K562 (cell line): Measurements from ENCODE around the gene NEK4. TPM values are rescaled to one million over a fixed set of nuclear protein-coding genes. Genes with fewer than 3 reads are reported as not detected.

Experiments
- ATAC-seq: fragments of 200-7000 bp; cut with Tn5 transposase; 3 replicates; pipeline ENCODE4 v1.9.1; 2020; ENCODE audit warnings: moderate library complexity
- BruUV-seq: library from RNA; stranded (reverse); fragments of 400-500 nt; replicated peaks from 2 replicates; lab custom pipeline; 2021; lab: Mats Ljungman, UMichigan
- CTCF ChIA-PET: fragments of 300-600 bp; formaldehyde crosslinking; extraction: SDS; loops from one replicate; lab custom pipeline; 2021; ENCODE audit warnings: low intra/inter-chr PET ratio; lab: Yijun Ruan, JAX
- POLR2A ChIA-PET: fragments of 300-600, 350-650 bp; sonication (Branson Sonifier 250); formaldehyde crosslinking; extraction: SDS; loops from one replicate; lab custom pipeline; 2021; ENCODE audit warnings: antibody characterized with exemption, inconsistent platforms; lab: Yijun Ruan, JAX
- DNase-seq, 4 experiments: peaks; one replicate each; pipeline versions ENCODE4 v3.0.0 to v3.0.0-alpha.2; 2011 to 2018; ENCODE audit warnings: low spot score in 3 of 4, mixed read lengths in 3 of 4; ENCODE audit errors: extremely low read depth in 1 of 4
- FAIRE-seq: peaks from 2 replicates; lab custom pipeline; 2011; peaks lifted over from hg19 to GRCh38; lab: Jason Lieb, UNC
- H2AFZ ChIP-seq: 2 replicates; pipeline ENCODE4 v1.6.0; 2011; ENCODE audit warnings: low read depth, low read length, control low read depth, inconsistent platforms
- H3K27ac ChIP-seq: fragments of 200-600 bp; 3 replicates; pipeline ENCODE4 v1.8.0; 2011; ENCODE audit warnings: low read depth, mild to moderate bottlenecking, control low read depth, inconsistent platforms, low read length, moderate library complexity, mixed read lengths; ENCODE audit errors: extremely low read depth
- H3K27me3 ChIP-seq, 2 experiments: fragments of 300-600 bp in 1 of 2; 2 replicates in 1 of 2; 3 replicates in 1 of 2; pipeline versions ENCODE4 v1.6.0 to v1.8.0; 2011; ENCODE audit warnings: inconsistent platforms in 2 of 2, low read length in 2 of 2, mild to moderate bottlenecking in 1 of 2, mixed read lengths in 1 of 2, moderate library complexity in 1 of 2; ENCODE audit not compliant: control insufficient read depth in 2 of 2, insufficient read depth in 2 of 2
- H3K36me3 ChIP-seq: fragments of 300-600 bp; 3 replicates; pipeline ENCODE4 v1.8.0; 2011; ENCODE audit warnings: mild to moderate bottlenecking, low read length, inconsistent platforms; ENCODE audit not compliant: control insufficient read depth, insufficient read depth
- H3K4me1 ChIP-seq, 2 experiments: fragments of 200-600 bp in 1 of 2; replicated peaks in 1 of 2; 2 replicates in 1 of 2; 3 replicates in 1 of 2; pipeline versions ENCODE4 v1.5.1 to v1.8.0; 2011; ENCODE audit warnings: inconsistent platforms in 2 of 2, low read length in 2 of 2, mild to moderate bottlenecking in 1 of 2, mixed read lengths in 1 of 2, moderate library complexity in 1 of 2; ENCODE audit not compliant: control insufficient read depth in 2 of 2, insufficient read depth in 2 of 2
- H3K4me2 ChIP-seq: 2 replicates; pipeline ENCODE4 v1.6.1; 2011; ENCODE audit warnings: low read length, control low read depth, inconsistent platforms, mixed read lengths; ENCODE audit not compliant: insufficient read depth
- H3K4me3 ChIP-seq: fragments of 200-600 bp; sonication (generic), shearing (Covaris generic); 2 replicates; pipeline ENCODE4 v1.5.1; 2016; ENCODE audit warnings: control low read depth, inconsistent platforms
- H3K79me2 ChIP-seq: fragments of 200-600 bp; 3 replicates; pipeline ENCODE4 v1.8.0; 2011; ENCODE audit warnings: low read length, inconsistent platforms; ENCODE audit not compliant: control insufficient read depth, insufficient read depth
- H3K9ac ChIP-seq, 2 experiments: 2 replicates each; pipeline versions ENCODE4 v1.6.0 to v1.6.1; 2011; ENCODE audit warnings: low read depth in 2 of 2, low read length in 2 of 2, control low read depth in 1 of 2, inconsistent platforms in 1 of 2, mild to moderate bottlenecking in 1 of 2, mixed read lengths in 1 of 2; ENCODE audit not compliant: insufficient read depth in 1 of 2
- H3K9me1 ChIP-seq: one replicate; pipeline ENCODE4 v1.6.0; 2011; ENCODE audit warnings: inconsistent platforms, mild to moderate bottlenecking, low read length, moderate library complexity; ENCODE audit not compliant: control insufficient read depth, insufficient read depth
- H3K9me3 ChIP-seq: replicated peaks from 2 replicates; pipeline ENCODE4 v1.5.1; 2011; ENCODE audit warnings: low read depth, low read length, inconsistent platforms; ENCODE audit not compliant: control insufficient read depth, insufficient read depth
- H4K20me1 ChIP-seq: replicated peaks from 2 replicates; pipeline ENCODE4 v1.6.1; 2011; ENCODE audit warnings: low read length, inconsistent platforms, mixed read lengths; ENCODE audit not compliant: control insufficient read depth, insufficient read depth
- C11orf30 ChIP-seq: fragments of 450-650 bp; IDR thresholded peaks from 2 replicates; pipeline ENCODE4 v1.6.1; 2016; ENCODE audit warnings: low read depth, mild to moderate bottlenecking
- E2F1 ChIP-seq: sonication (generic); formaldehyde crosslinking; IDR thresholded peaks from 2 replicates; pipeline ENCODE4 v1.8.1; 2023; ENCODE audit warnings: mild to moderate bottlenecking, missing genetic modification reagents, moderate library complexity
- ESRRB ChIP-seq: fragments of 250-450 bp; sonication (Bioruptor Pico); IDR thresholded peaks from 2 replicates; pipeline ENCODE4 v1.5.0; 2020; ENCODE audit warnings: mild to moderate bottlenecking, moderate library complexity, borderline replicate concordance
- NFE2 ChIP-seq: IDR thresholded peaks from 2 replicates; pipeline ENCODE4 v1.6.1; 2014; ENCODE audit warnings: antibody characterized with exemption, low read depth
- NFE2L1 ChIP-seq: fragments of 450-650 bp; IDR thresholded peaks from 2 replicates; pipeline ENCODE4 v1.6.1; 2016; ENCODE audit warnings: missing genetic modification characterization, low read depth, mild to moderate bottlenecking, missing compliant biosample characterization, moderate library complexity, borderline replicate concordance
- NR4A1 ChIP-seq, 2 experiments: fragments of 250-450 bp in 1 of 2; fragments of 450-650 bp in 1 of 2; sonication (Bioruptor Pico) in 1 of 2; IDR thresholded peaks; 2 replicates each; pipeline versions ENCODE4 v1.4.0 to v1.6.1; 2016 to 2020; ENCODE audit warnings: mild to moderate bottlenecking in 2 of 2, missing compliant biosample characterization in 1 of 2, missing genetic modification characterization in 1 of 2, moderate library complexity in 1 of 2
- RFX7 ChIP-seq: fragments of 250-450 bp; sonication (Bioruptor Pico); IDR thresholded peaks from 2 replicates; pipeline ENCODE4 v1.5.1; 2021; ENCODE audit warnings: mild to moderate bottlenecking
- RHOXF2B ChIP-seq: fragments of 250-450 bp; sonication (Bioruptor Pico); conservative IDR thresholded peaks from 2 replicates; pipeline ENCODE4 v1.5.1; 2021
- XRCC3 ChIP-seq: fragments of 450-650 bp; IDR thresholded peaks from 2 replicates; pipeline ENCODE4 v1.6.1; 2017; ENCODE audit warnings: mild to moderate bottlenecking, moderate library complexity
- ZNF212 ChIP-seq: fragments of 450-650 bp; formaldehyde crosslinking; IDR thresholded peaks from 2 replicates; pipeline ENCODE4 v1.4.0; 2020; ENCODE audit warnings: mild to moderate bottlenecking
- ZNF316 ChIP-seq: fragments of 450-650 bp; IDR thresholded peaks from 2 replicates; pipeline ENCODE4 v1.6.1; 2016
- ZNF57 ChIP-seq: fragments of 450-650 bp; formaldehyde crosslinking; IDR thresholded peaks from 2 replicates; pipeline ENCODE4 v1.4.0; 2020; ENCODE audit warnings: mild to moderate bottlenecking, moderate library complexity
- WGBS: fragments of 100-300 bp; shearing (Covaris generic); methylation state at CpG from one replicate; pipeline ENCODE4 v1.1.6; 2016; ENCODE audit warnings: low coverage, mixed read lengths; ENCODE audit not compliant: insufficient coverage; ENCODE audit errors: missing lambda C conversion rate; 5-methylcytosine and 5-hydroxymethylcytosine counted together
- in situ Hi-C: fragments of 300-500 bp; cut with MboI; formaldehyde crosslinking; loops from 4 replicates; pipeline ENCODE4 v1.15.0; 2018; ENCODE audit warnings: inconsistent platforms, mixed read lengths
- intact Hi-C: fragments of 100-400 bp; cut with micrococcal nuclease; formaldehyde crosslinking; loops from 2 replicates; pipeline ENCODE4 v1.14.2; 2022
- polyA plus RNA-seq, 8 experiments: library from polyadenylated mRNA; depleted of rRNA in 4 of 8; stranded (reverse) in 5 of 8; unstranded in 3 of 8; fragments of >200 nt; fragmentation: Nextera tagmentation in 2 of 8; fragmentation: Illumina TruSeq in 1 of 8; extraction: Ambion mirVana in 2 of 8; extraction: Trizol in 1 of 8; gene quantifications; 2 replicates each; pipeline versions ENCODE4 v1.2.1 to v1.2.3, GENCODE V29; 2011 to 2014; ENCODE audit warnings: inconsistent platforms in 1 of 8, missing spikeins in 1 of 8
- total RNA-seq, 7 experiments: library from RNA; depleted of rRNA in 6 of 7; stranded (reverse); fragments of >200 nt in 6 of 7; fragmentation: Illumina TruSeq in 2 of 7; extraction: Trizol in 2 of 7; gene quantifications; 2 replicates each; pipeline versions ENCODE4 v1.2.1 to v1.2.3, GENCODE V29; 2011 to 2021; ENCODE audit warnings: low replicate concordance in 1 of 7

Gene NEK4
- total and polyA plus RNA-seq, 9 of the 15 experiments (the other 6 are each of a cell fraction or from before 2014, with no cell fraction given): 5.8 to 23.1 (median 16.6) TPM

GRCh38 chr3:52756141-52756540 is 14.6 kb downstream of the NEK4 start (continued):
- TF ChIP-seq ZNF57 (CRISPR knock-in tag): no peak

GRCh38 chr3:52754373-52754772 is 16.4 kb downstream of the NEK4 start:
- in situ Hi-C loops: no loop called here
- FAIRE-seq: no peak
- no peak for ATAC-seq
- Histone ChIP-seq H3K79me2 (no peaks in the 10 kb centered on the region), H4K20me1 (no peaks in the 10 kb centered on the region), H3K9ac (no peak overlapping the region), H3K4me3 (no peak overlapping the region), H3K9me1 (no peaks in the 10 kb centered on the region), H3K9me3 (no peaks in the 10 kb centered on the region), H3K4me1 (no peaks in the 10 kb centered on the region), H2AFZ (no peak overlapping the region), H3K27me3 (no peaks in the 10 kb centered on the region), H3K4me2 (no peak overlapping the region), H3K36me3 (peaks cover 50% of the 10 kb centered on the region; the same call in 2 of the 3 replicates), H3K27ac (no peak overlapping the region)
- POLR2A ChIA-PET: no interaction called here
- TF ChIP-seq ZNF316 (peak; percentile 45), C11orf30 (0 out of 2 replicates have a peak, but pooled peaks have one; percentile 16), XRCC3 (no peak)
- no TSS peak for BruUV-seq
- 83% methylated on average over 4 of the region's 4 CpGs for WGBS
- CTCF ChIA-PET: no interaction called here
- intact Hi-C loops: no loop called here
- DNase-seq: no peak

GRCh38 chr3:52752045-52752660 is 18.6 kb downstream of the NEK4 start:
- ChIA-PET CTCF (no interaction called here), POLR2A (no interaction called here)
- no peak for FAIRE-seq
- Histone ChIP-seq H4K20me1 (no peaks in the 10 kb centered on the region), H3K27ac (no peak overlapping the region), H2AFZ (no peak overlapping the region), H3K4me2 (no peak overlapping the region), H3K79me2 (no peaks in the 10 kb centered on the region), H3K9me1 (no peaks in the 10 kb centered on the region), H3K9me3 (no peaks in the 10 kb centered on the region), H3K4me3 (no peak overlapping the region), H3K4me1 (no peaks in the 10 kb centered on the region), H3K9ac (no peak overlapping the region), H3K36me3 (peaks cover 53% of the 10 kb centered on the region; the same call in 2 of the 3 replicates), H3K27me3 (no peaks in the 10 kb centered on the region)
- no TSS peak for BruUV-seq
- in situ Hi-C loops: no loop called here
- intact Hi-C loops: no loop called here
- no peak for ATAC-seq
- WGBS: 100% methylated on average over 3 of the region's 3 CpGs
- DNase-seq: no peak
- no peak for TF ChIP-seq ESRRB (CRISPR knock-in tag)
- TF ChIP-seq E2F1 (CRISPR knock-in tag): no peak
- TF ChIP-seq NFE2: peak; percentile 66; the same call in 1 of the 2 replicates
- no peak for TF ChIP-seq RHOXF2B (CRISPR knock-in tag)
- no peak for TF ChIP-seq RFX7
- TF ChIP-seq NR4A1 (CRISPR knock-in tag; IDR thresholded peaks at IDR 0.05): no peak
- TF ChIP-seq NR4A1 (tag; IDR thresholded peaks at IDR 0.05): no peak
- peak; percentile 84 for TF ChIP-seq ZNF316
- TF ChIP-seq NFE2L1: peak; percentile 68
- TF ChIP-seq ZNF212: no peak
